Activated naive CD4-positive, alpha-beta T cell treated with Interleukin-2 at 50 U/mL for 16 hours (primary cell): ENCODE results near the gene INPP5E.

ENCODE experiments used
- DNase-seq: peaks from one replicate; pipeline ENCODE4 v3.0.0-alpha.2; 2020

Gene INPP5E

GRCh38 chr9:136444102-136444501 is 4.5 kb upstream of the INPP5E start:
- DNase-seq, result no peak

GRCh38 chr9:136443687-136444086 is 4.0 kb upstream of the INPP5E start:
- DNase-seq, result no peak

GRCh38 chr9:136443087-136443486 is 3.4 kb upstream of the INPP5E start:
- DNase-seq, result no peak

GRCh38 chr9:136442265-136442664 is 2.6 kb upstream of the INPP5E start:
- no peak for DNase-seq

- DNase-seq, result no peak
Observed at GRCh38 chr9:136441681-136442245, 2.1 kb upstream of the INPP5E start.

- no peak for DNase-seq
Observed at GRCh38 chr9:136441191-136441680, 1.6 kb upstream of the INPP5E start.

- DNase-seq, result peak; percentile 66
Observed at GRCh38 chr9:136438548-136439480, 831 bp downstream of the INPP5E start.

GRCh38 chr9:136437839-136438547 is 1.7 kb downstream of the INPP5E start:
- no peak for DNase-seq

GRCh38 chr9:136437430-136437829 is 2.2 kb downstream of the INPP5E start:
- no peak for DNase-seq

GRCh38 chr9:136436055-136436634 is 3.5 kb downstream of the INPP5E start:
- no peak for DNase-seq

- DNase-seq, result no peak
Observed at GRCh38 chr9:136434580-136435169, 5.0 kb downstream of the INPP5E start.

GRCh38 chr9:136433849-136434579 is 5.6 kb downstream of the INPP5E start:
- no peak for DNase-seq

GRCh38 chr9:136433043-136433715 is 6.5 kb downstream of the INPP5E start:
- DNase-seq, result no peak

GRCh38 chr9:136432591-136432990 is 7.1 kb downstream of the INPP5E start:
- no peak for DNase-seq

- DNase-seq, result no peak
Observed at GRCh38 chr9:136431782-136432350, 7.8 kb downstream of the INPP5E start.

GRCh38 chr9:136430588-136431234 is 8.9 kb downstream of the INPP5E start:
- no peak for DNase-seq

GRCh38 chr9:136429683-136430491 is 9.8 kb downstream of the INPP5E start:
- DNase-seq, result no peak

GRCh38 chr9:136429075-136429628 is 10.5 kb downstream of the INPP5E start:
- no peak for DNase-seq

- DNase-seq, result no peak
Observed at GRCh38 chr9:136426787-136427186, 12.9 kb downstream of the INPP5E start.
